Natural killer cell (primary cell): Measurements from ENCODE around the gene ABRAXAS1. TPM values are rescaled to one million over a fixed set of nuclear protein-coding genes. Genes with fewer than 3 reads are reported as not detected.
A peak's percentile ranks its signal among the peaks of the same experiment; 100 is the strongest.

Experiments used
- ATAC-seq, 3 donors: fragments of 150-1000 bp in 2 of 3; fragments of 200-7000 bp in 1 of 3; cut with Tn5 transposase; 1 replicate in 1 of 3; 2 replicates in 2 of 3; pipeline ENCODE4 v1.10.0; 2021; ENCODE audit warnings: mild to moderate bottlenecking in 2 of 3, moderate library complexity in 2 of 3
- DNase-seq, 2 donors: peaks; one replicate each; pipeline versions ENCODE4 v3.0.0 to v3.0.0-alpha.2; 2013 to 2021; ENCODE audit warnings: mixed read lengths in 1 of 2
- H3K27ac ChIP-seq: one replicate; pipeline ENCODE4 v1.5.1; 2013; ENCODE audit warnings: mild to moderate bottlenecking, low read length
- H3K27me3 ChIP-seq: one replicate; pipeline ENCODE4 v1.6.1; 2013; ENCODE audit warnings: low read length; ENCODE audit not compliant: control insufficient read depth, insufficient read depth
- H3K36me3 ChIP-seq: one replicate; pipeline ENCODE4 v1.6.1; 2013; ENCODE audit warnings: low read length; ENCODE audit not compliant: control insufficient read depth, insufficient read depth
- H3K4me1 ChIP-seq: one replicate; pipeline ENCODE4 v1.6.1; 2013; ENCODE audit warnings: low read length; ENCODE audit not compliant: control insufficient read depth, insufficient read depth
- H3K4me3 ChIP-seq: one replicate; pipeline ENCODE4 v1.5.1; 2013; ENCODE audit warnings: low read length
- H3K9me3 ChIP-seq: one replicate; pipeline ENCODE4 v1.6.1; 2013; ENCODE audit warnings: low read length; ENCODE audit not compliant: control insufficient read depth, insufficient read depth
- H3K27ac Mint-ChIP-seq, 2 donors: one replicate each; pipeline ENCODE4 v1.8.0; 2022; ENCODE audit warnings: mild to moderate bottlenecking in 2 of 2, mixed read lengths in 2 of 2, moderate library complexity in 1 of 2
- H3K27me3 Mint-ChIP-seq, 2 donors: one replicate each; pipeline ENCODE4 v1.8.0; 2022; ENCODE audit warnings: low read depth in 2 of 2, mixed read lengths in 2 of 2
- H3K36me3 Mint-ChIP-seq: one replicate; pipeline ENCODE4 v1.8.0; 2022; ENCODE audit warnings: mixed read lengths
- H3K4me1 Mint-ChIP-seq, 2 donors: one replicate each; pipeline ENCODE4 v1.8.0; 2022; ENCODE audit warnings: mixed read lengths in 2 of 2
- H3K4me3 Mint-ChIP-seq: one replicate; pipeline ENCODE4 v1.8.0; 2022; ENCODE audit warnings: mild to moderate bottlenecking, moderate library complexity, mixed read lengths
- H3K9me3 Mint-ChIP-seq, 2 donors: one replicate each; pipeline ENCODE4 v1.8.0; 2022; ENCODE audit warnings: mixed read lengths in 2 of 2
- CTCF ChIP-seq: fragments of 200-600 bp; IDR thresholded peaks from one replicate; pipeline ENCODE4 v1.8.0; 2022; ENCODE audit warnings: antibody characterized with exemption
- WGBS: methylation state at CpG from one replicate; pipeline ENCODE4 v1.1.7; 2013; ENCODE audit warnings: missing lambda C conversion rate; ENCODE audit not compliant: insufficient coverage; 5-methylcytosine and 5-hydroxymethylcytosine counted together
- intact Hi-C: fragments of 100-400 bp; cut with micrococcal nuclease; formaldehyde crosslinking; loops from one replicate; pipeline ENCODE4 v1.14.2; 2022
- total RNA-seq, 4 donors: library from RNA; stranded (reverse); fragments of 120-200 nt in 1 of 4; gene quantifications; one replicate each; pipeline versions ENCODE4 v1.2.3 to v1.2.4, GENCODE V29; 2013 to 2022

The ABRAXAS1 gene
- total RNA-seq: 10 to 100 TPM; 10.7 to 14.0 (median 13.9) TPM
- 20.3 TPM for total RNA-seq (2013)

GRCh38 chr4:83484500-83485461 is at the start of gene ABRAXAS1:
Gene ABRAXAS1, minus strand, starts transcription at chr4:83485100. Its CDS starts 28 bp downstream, at chr4:83485072.
- intact Hi-C loops: loop anchor here (1.0 kb wide), 1 partner anchor 29 kb away; the partner anchor contains the start of gene HELQ
- Histone ChIP-seq H3K9me3 (no peaks in the 10 kb centered on the region), H3K27me3 (no peaks in the 10 kb centered on the region), H3K36me3 (no peaks in the 10 kb centered on the region), H3K27ac (peak within 1 kb of the TSS; percentile 67), H3K4me3 (peak within 1 kb of the TSS; percentile 67), H3K4me1 (peaks cover 11% of the 10 kb centered on the region)
- Mint-ChIP-seq H3K9me3 (no peaks in the 10 kb centered on the region), H3K4me3 (peak within 1 kb of the TSS; percentile 99), H3K27ac (peak within 1 kb of the TSS; percentile 92 to 96), H3K36me3 (no peaks in the 10 kb centered on the region), H3K27me3 (no peaks in the 10 kb centered on the region), H3K4me1 (peaks cover 14 to 21% of the 10 kb centered on the region in 2 donors)
- TF ChIP-seq CTCF: no peak
- WGBS: under 1% methylated on average over 93 of the region's 93 CpGs
- ATAC-seq (peak; percentile 95 to 100 (median 97)), DNase-seq (peak; percentile 93 to 97)

- Mint-ChIP-seq H3K4me1 (no peaks in the 10 kb centered on the region), H3K36me3 (no peaks in the 10 kb centered on the region), H3K4me3 (no peak overlapping the region), H3K27me3 (peaks cover 15 to 18% of the 10 kb centered on the region in 2 donors), H3K27ac (no peak overlapping the region), H3K9me3 (no peaks in the 10 kb centered on the region)
- WGBS: 79% methylated on average over 2 of the region's 2 CpGs
- Histone ChIP-seq H3K4me3 (no peak overlapping the region), H3K4me1 (no peaks in the 10 kb centered on the region), H3K27me3 (peaks cover 2% of the 10 kb centered on the region), H3K27ac (no peak overlapping the region), H3K9me3 (peaks cover 4% of the 10 kb centered on the region), H3K36me3 (no peaks in the 10 kb centered on the region)
- ATAC-seq (no peak), DNase-seq (no peak)
- intact Hi-C loops: no loop called here
- TF ChIP-seq CTCF: no peak
Observed at GRCh38 chr4:83527671-83528070, 42.8 kb upstream of the ABRAXAS1 start.

- Histone ChIP-seq H3K4me3 (no peak overlapping the region), H3K27ac (no peak overlapping the region), H3K9me3 (no peaks in the 10 kb centered on the region), H3K36me3 (no peaks in the 10 kb centered on the region), H3K4me1 (no peaks in the 10 kb centered on the region), H3K27me3 (peaks cover 2% of the 10 kb centered on the region)
- Mint-ChIP-seq H3K9me3 (no peaks in the 10 kb centered on the region), H3K4me1 (no peaks in the 10 kb centered on the region), H3K27ac (no peak overlapping the region), H3K27me3 (peaks cover 0 to 6% of the 10 kb centered on the region in 2 donors), H3K36me3 (no peaks in the 10 kb centered on the region), H3K4me3 (no peak overlapping the region)
- DNase-seq (no peak), ATAC-seq (no peak)
- intact Hi-C loops: no loop called here
- 75% methylated on average over 3 of the region's 3 CpGs for WGBS
- TF ChIP-seq CTCF: no peak
Observed at GRCh38 chr4:83522239-83522638, 37.3 kb upstream of the ABRAXAS1 start.
